Measurements from ENCODE around the gene HOXC12. TPM values are rescaled to one million over a fixed set of nuclear protein-coding genes. Genes with fewer than 3 reads are reported as not detected.

The HOXC12 gene
- total and polyA plus RNA-seq, 2 experiments from 2014 or later: not detected

- Histone ChIP-seq H3K27me3 (peaks cover 100% of the 10 kb centered on the region), H3K27ac (no peak overlapping the region), H3K4me3 (no peak overlapping the region), H3K36me3 (no peaks in the 10 kb centered on the region), H3K9me3 (ENCODE audit: low read depth) (no peaks in the 10 kb centered on the region), H3K4me1 (ENCODE audit: low read depth) (no peaks in the 10 kb centered on the region)
- TF ChIP-seq, protein P1, sequence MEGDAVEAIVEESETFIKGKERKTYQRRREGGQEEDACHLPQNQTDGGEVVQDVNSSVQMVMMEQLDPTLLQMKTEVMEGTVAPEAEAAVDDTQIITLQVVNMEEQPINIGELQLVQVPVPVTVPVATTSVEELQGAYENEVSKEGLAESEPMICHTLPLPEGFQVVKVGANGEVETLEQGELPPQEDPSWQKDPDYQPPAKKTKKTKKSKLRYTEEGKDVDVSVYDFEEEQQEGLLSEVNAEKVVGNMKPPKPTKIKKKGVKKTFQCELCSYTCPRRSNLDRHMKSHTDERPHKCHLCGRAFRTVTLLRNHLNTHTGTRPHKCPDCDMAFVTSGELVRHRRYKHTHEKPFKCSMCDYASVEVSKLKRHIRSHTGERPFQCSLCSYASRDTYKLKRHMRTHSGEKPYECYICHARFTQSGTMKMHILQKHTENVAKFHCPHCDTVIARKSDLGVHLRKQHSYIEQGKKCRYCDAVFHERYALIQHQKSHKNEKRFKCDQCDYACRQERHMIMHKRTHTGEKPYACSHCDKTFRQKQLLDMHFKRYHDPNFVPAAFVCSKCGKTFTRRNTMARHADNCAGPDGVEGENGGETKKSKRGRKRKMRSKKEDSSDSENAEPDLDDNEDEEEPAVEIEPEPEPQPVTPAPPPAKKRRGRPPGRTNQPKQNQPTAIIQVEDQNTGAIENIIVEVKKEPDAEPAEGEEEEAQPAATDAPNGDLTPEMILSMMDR (IDR thresholded peaks at IDR 0.05; ENCODE audit: low read depth, low read length): no peak
- DNase-seq (ENCODE audit: low read depth in 1 of 2, low spot score in 1 of 2): no peak
Observed at GRCh38 chr12:53967421-53967925, 12.8 kb downstream of the HOXC12 start.

DNA sequence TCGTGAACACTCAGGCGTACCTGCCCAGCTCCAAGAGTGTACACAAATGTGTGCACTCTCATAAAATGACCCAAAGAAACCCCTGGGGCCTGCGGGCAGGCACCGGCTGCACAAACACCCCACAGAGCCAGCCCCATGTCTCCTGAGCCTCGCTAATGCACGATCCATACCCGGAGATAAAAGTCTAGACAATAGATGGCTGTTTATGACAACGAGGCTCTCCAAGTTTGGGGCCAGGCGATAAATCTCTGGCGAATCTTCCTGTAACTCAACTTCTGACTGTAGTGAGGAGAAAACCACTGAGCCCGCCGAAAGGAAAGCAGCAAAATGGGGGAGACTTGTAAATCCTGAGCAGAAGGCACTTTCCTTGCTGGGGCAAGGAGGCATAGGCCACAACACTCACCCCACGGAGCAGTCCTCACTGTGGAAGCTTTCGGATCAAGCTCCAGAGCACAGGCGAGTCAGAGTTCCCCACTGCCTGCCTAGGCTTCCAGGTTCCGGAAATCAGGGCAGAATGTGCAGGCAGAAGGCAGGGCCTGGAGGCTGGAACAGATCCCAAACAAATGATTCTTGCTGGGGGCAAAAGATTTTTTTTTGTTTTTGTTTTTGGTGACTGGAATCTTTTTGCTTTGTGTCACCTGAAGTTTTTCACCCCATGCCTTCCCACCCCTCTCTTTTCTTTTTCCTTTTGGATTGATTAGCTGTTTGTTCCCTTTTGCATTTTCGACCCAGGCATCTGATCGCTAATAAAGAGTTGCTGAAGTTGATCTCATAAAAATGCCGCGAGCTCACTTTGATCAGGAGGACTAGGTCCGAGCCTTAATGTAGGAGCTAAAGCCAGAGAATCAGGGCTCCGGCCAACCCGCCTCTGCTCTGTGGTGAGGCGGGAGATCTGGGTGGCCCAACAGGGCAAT lies 13.8 kb downstream of the HOXC12 start:
- peaks cover 100% of the 10 kb centered on the region for H3K27me3 ChIP-seq
- no peak overlapping the region for H3K27ac ChIP-seq
- TF ChIP-seq, protein P1 (IDR thresholded peaks at IDR 0.05; ENCODE audit: low read depth, low read length): no peak
- H3K4me3 ChIP-seq: no peak overlapping the region
- H3K4me1 ChIP-seq (ENCODE audit: low read depth): no peaks in the 10 kb centered on the region
- DNase-seq (ENCODE audit: low read depth in 1 of 2, low spot score in 1 of 2): no peak
- no peaks in the 10 kb centered on the region for H3K9me3 ChIP-seq (ENCODE audit: low read depth)
- H3K36me3 ChIP-seq: no peaks in the 10 kb centered on the region

DNA sequence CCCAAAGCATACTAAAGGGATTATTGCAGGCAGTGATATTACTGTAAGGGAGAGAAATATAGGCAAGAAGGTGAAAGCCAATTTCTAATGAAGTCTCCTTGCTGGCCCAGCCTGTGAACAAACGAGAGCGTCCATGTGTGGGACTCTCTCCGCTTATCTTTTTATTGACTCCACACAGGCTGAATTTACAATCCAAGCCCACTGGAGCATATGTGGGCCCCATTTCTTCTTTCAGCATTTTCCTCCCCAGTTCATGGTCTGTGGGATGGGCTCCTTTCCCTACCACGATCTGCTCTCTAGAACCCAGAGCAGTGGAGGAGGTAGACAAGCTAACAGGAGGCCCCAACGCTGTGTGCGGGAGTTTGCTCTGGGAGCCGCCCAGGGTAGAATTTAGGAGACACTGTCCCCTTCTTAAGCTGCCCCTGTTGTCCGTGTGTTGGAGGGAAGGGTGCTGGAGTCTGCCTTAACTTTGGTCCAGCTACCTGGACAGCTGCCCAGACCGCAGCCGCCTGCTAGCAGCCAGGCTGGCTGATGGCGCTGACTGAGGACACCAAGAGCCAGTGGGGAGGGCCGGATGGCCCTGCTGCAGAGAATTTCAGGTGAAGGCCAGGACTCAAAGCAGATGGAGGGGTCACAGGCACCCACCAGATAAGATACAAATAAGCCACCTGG lies 15.0 kb downstream of the HOXC12 start:
- TF ChIP-seq, protein P1 (IDR thresholded peaks at IDR 0.05; ENCODE audit: low read depth, low read length): no peak
- H3K4me1 ChIP-seq (ENCODE audit: low read depth): no peaks in the 10 kb centered on the region
- H3K9me3 ChIP-seq (ENCODE audit: low read depth): no peaks in the 10 kb centered on the region
- peaks cover 100% of the 10 kb centered on the region for H3K27me3 ChIP-seq
- DNase-seq (ENCODE audit: low read depth in 1 of 2, low spot score in 1 of 2): no peak
- no peak overlapping the region for H3K27ac ChIP-seq
- H3K4me3 ChIP-seq: no peak overlapping the region
- H3K36me3 ChIP-seq: no peaks in the 10 kb centered on the region

GRCh38 chr12:53970451-53970850 lies 15.7 kb downstream of the HOXC12 start:
- Histone ChIP-seq H3K4me1 (ENCODE audit: low read depth) (peaks cover 3% of the 10 kb centered on the region), H3K36me3 (no peaks in the 10 kb centered on the region), H3K27me3 (peaks cover 100% of the 10 kb centered on the region), H3K4me3 (no peak overlapping the region), H3K9me3 (ENCODE audit: low read depth) (no peaks in the 10 kb centered on the region), H3K27ac (no peak overlapping the region)
- no peak for DNase-seq (ENCODE audit: low read depth in 1 of 2, low spot score in 1 of 2)
- TF ChIP-seq, protein P1 (IDR thresholded peaks at IDR 0.05; ENCODE audit: low read depth, low read length): no peak

DNA sequence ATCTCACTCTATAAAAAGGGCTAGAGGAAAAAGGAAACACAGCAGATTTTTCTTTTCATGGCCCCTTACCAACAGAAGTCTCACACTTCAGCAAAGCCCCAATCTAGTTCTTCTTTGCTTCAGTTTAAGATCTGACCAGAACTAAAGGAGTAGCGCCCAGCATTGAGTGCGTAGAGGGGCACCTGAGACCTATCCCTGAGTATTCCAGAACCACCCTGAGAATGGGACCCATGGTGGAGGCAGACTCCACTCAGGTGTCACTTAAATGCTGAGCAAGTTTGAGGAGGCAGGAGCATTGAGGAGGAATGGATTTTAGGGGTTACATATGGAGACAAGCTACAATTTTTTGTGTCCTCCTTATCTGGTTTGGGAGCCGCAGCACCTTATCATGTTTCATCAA lies 16.4 kb downstream of the HOXC12 start:
- no peaks in the 10 kb centered on the region for H3K36me3 ChIP-seq
- H3K9me3 ChIP-seq (ENCODE audit: low read depth): no peaks in the 10 kb centered on the region
- H3K27me3 ChIP-seq: peaks cover 100% of the 10 kb centered on the region
- TF ChIP-seq, protein P1 (IDR thresholded peaks at IDR 0.05; ENCODE audit: low read depth, low read length): no peak
- no peak for DNase-seq (ENCODE audit: low read depth in 1 of 2, low spot score in 1 of 2)
- H3K4me1 ChIP-seq (ENCODE audit: low read depth): peaks cover 4% of the 10 kb centered on the region
- no peak overlapping the region for H3K4me3 ChIP-seq
- H3K27ac ChIP-seq: no peak overlapping the region

Data from cardiac muscle cell (in vitro differentiated cells and primary cell).